NCI-H524 treated with DMSO at 0.1 percent for 48 hours (cell line): ENCODE data around the gene TNS3.
"Not testable (repeated sequence)": the region's sequence is repeated elsewhere in the genome, so short reads cannot be mapped to it uniquely, and the experiment has no call there.

Source experiments
- DNase-seq: peaks from one replicate; lab custom pipeline; 2025; lab: John Stamatoyannopoulos, UW

Gene TNS3

DNA sequence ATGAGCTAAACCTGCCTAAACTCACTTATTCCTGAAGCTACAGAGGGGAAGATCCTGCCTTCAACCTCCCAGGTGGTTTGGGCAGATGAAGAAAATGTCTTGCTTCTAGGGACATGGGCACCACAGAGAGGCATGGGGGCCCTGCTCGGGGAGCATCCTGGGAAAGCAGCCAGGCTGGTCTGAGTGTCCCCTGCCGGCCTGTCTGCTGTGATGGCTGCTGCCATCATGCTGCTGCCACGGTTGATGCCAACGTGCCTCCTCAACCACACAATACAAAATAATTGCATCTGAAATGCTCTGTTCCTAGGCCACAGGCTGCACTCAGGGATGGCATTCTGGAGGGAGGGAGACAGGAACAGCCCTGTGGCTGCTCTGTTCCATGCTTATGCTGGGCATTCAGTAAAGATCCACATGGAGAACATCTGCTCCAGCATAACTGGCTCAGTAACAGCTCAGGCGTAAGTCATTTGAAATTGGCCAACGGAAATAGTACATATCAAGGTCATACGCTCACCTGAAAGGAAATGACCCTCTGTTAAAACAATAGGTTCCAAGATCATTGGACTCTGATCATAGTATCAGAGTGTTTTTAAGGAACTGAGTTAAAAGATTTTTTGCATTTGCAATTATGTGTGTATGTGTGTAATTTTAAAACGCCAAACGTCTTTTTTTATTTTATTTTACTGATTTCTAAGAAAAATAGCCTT, 299.0 kb downstream of the TNS3 start:
- no peak for DNase-seq

DNA sequence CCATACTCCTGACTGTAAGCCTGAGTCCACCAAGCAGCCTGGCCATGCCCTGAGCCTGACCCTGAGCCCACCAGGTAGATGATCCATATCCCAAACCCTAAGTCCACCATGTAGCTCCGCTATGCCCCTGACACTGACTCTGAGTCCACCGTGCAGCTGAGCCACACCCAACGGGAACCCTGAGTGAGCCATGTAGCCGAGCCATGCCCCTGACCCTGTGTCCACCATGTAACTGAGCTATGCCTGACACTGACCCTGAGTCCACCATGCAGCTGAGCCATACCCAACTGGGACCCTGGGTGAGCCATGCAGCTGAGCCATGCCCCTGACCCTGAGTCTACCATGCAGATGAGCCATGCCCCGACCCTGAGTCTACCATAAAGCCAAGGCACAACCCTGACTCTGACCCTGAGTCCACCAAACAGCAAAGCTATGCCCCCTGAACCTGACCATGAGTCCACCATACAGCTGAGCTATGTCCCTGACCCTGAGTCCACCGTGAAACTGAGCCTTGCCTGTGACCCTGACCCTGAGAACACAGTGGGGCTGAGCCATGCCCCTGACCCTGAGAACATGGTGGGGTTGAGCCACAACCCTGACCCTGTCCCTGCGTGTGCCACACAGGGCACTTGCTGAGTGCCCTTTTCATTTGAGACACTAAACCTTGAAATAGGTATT, 299.8 kb downstream of the TNS3 start:
- no peak for DNase-seq

DNA sequence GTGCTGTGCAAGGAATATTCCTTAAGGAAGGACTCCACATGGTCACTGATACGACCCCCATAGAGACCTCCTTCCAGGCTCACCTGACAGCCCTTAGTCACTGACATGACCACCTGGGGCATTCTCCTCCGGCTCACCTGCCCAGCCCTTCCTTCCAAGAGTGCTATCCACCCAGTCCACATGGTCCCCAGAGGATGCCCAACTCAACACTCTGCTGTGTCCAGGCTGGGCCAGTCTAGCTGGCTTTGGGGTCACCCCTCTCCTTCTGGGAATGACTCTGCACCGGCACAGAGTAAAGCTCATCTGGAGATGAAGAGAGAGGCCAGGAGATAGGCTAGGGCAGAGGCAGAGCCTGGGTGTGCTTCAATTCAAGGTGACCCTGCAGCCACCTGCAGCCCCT, 300.8 kb downstream of the TNS3 start:
- DNase-seq: no peak

DNA sequence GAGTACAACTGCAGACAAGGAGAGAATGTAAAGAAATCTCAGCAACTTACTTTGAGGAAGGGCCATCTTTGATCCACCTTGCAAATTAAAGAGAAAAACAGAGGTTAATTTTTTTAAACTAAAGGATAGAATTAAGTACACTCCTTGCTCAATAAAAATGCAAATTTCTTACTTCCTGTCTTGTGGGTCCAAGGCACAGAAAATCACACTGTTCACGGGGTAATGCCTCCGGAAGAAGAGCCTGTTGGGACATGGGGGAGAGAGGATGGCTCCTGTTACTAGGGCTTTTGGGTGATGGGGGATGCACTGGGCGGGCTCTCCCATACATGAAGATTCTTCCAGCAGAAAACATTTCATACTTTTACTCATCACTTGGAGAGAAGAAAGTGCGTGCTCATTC, 301.8 kb downstream of the TNS3 start:
- no peak for DNase-seq

DNA sequence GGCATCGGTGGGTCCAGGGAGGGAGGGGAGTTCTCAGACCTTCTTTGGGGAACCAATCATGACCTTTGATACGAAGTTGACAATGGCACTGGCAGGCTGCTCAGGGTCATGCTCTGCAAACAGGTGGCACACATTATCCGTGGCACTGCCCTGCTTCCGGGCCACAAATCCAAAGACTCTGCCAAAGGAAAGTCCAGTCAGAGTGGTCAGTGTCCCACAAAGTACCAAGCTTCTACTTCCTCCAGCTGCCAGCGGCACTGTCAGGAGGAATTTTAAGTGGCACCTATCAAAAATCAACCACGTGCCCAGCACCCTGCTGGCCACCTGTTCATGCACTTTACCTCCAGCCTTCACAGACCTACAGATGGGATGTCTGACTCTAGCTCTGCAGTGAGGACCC, 303.9 kb downstream of the TNS3 start:
- DNase-seq: no peak

DNA sequence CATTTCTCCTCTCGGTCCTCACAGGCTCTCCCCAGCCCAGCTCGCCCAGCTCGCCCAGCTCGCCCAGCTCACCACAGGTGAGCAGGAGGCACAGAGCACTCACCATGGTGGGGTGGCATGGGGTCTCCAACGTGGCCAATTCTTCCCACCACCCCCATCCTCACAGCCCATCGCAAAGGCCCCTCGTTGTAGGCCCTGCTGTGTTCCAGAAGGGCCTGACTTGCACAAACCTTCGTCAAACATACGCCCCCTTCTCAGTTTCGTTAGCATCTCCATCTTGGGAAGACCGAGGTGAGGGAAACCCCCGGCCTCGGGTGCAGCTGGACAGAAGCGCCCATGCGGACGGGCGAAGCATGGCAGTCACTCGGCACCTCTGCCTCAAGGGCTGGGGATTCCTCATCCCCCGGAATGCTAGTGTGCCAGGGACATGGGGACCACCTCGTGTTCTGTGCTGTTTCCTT, 304.6 kb downstream of the TNS3 start:
- no peak for DNase-seq

DNA sequence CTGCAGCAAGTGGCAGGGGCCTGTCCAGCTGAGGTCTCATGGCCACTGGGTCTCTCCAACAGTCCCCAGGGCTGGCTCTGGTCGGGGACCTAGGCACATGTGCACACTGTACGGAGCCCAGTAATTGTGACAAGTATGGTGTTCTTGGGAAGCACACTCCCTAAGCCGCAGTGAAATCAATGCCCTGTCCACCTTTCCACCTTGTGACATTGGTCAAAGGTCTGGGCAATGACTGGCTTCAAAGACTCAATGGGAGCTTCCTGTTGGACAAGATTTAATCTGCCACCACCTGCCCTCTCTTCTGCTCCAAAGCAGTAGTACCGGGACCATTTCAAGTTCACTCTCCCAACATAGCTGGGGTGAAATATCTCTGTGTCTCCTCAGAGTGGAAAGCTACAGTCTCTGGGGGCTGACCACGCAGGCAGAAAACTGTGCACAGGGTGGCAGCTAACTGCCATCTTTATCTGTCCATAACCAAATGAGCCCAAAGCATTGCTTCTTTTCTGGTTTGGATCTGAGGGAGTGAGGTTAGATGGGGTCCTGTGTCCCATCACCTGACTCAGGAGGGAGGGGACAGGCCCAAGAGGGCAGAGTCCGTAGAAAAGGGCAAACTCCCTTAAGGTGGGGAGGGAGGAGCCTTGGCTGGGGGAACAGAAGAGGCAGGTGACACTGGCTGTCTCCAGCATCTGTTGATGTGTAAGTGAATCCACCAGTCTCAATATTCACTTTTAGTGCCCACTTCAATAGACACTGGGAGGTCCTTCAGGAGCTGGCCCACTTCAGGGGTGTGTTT, 307.7 kb downstream of the TNS3 start:
- no peak for DNase-seq

DNA sequence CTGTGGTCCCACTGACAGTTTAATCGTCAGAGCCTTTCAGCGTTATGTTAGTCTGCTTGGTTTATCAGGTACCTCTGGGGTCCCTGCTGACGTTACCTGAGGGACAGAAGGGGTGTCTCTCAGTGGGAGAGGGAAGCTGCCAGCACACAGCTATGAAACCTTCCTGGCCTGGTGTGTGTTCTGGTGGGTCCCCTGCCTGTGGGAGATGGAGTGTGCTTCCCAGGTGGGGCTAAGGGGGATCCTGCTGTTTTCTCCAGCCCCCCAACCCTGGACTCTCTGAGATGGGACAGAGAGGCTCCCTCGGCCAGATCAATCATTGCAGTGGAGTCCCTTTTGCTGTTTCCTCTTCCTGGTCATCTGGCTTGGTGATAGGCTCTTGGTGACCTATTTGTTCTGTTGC, 308.8 kb downstream of the TNS3 start:
- DNase-seq: no peak

DNA sequence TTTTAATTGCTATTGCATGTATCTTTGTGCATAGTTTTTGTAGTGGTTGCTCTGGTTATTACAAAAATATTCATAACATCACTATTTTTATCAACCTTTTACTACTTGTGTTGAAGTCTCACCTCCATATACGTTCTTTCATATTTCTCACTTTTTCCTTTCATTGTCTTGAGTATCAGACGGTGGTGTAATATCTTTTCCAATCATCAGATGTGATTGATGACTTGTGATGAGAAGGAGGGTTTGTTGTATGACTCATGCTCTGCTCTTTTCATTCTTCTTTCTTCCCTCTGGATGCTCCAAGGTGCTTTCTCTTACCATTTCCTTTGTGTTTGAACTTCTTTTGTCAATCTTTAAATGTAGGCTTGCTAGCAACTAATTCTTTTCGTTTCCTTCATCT, 310.2 kb downstream of the TNS3 start:
- DNase-seq: no peak

DNA sequence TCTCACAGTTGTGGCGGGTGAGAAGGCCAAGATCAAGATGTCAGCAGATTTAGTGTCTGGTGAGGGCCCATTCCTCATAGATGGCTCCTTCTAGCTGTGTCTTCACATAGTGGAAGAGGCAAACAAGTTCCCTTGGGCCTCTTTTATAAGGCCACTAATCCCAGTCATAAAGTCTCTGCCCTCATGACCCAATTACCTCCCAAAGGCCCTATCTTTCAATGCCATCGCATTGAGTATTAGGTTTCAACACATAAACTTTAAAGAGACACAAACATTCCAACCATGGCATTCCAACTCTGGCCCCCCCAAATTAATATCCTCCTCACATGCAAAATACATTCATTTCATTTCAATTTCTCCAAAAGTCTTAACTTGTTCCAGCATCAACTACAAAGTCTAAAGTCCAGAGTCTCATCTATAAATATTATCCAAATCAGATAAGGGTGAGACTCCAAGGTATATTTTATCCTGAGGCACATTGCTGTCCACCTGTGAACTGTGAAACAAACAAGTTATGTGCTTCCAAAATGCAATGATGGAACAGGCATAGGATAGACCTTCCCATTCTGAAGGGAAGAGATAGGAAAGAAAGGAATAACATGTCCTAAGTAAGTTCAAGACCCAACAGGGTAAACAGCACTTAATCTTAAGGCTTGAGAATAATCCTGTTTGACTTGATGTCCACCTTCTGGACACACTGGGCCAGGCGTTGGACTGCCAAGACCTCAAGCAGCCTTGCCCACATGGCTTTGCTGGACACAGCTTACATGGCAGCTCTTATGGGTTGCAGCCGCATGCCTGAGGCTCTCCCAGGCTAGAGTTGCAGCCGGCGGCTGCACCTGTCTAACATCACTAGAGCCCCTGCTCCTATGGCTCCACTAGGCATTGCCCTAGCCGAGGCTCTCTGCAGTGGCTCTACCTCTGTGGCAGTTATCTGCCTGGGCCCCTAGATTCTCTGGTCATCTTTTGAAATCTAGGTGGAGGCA, 312.8 kb downstream of the TNS3 start:
- DNase-seq: no peak

DNA sequence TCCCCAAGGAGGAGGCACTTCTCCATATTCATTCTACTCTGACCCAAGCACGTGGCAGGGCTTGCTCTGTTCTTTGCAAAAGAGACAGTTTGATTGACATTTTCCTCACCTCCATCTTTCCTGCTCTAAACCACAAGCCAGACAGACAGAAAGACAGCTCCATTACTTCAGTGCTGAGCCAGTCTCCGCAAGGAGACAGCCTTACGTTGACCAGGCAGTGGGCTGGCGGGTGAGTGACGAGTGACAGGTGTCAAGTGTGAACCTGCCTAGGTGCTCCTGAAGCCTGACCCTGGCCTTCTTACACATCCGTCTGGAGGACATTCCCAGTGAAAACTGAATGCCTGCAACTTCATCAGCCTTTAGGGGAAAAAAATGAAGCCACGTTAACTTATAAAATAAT, 314.6 kb downstream of the TNS3 start:
- DNase-seq: no peak

DNA sequence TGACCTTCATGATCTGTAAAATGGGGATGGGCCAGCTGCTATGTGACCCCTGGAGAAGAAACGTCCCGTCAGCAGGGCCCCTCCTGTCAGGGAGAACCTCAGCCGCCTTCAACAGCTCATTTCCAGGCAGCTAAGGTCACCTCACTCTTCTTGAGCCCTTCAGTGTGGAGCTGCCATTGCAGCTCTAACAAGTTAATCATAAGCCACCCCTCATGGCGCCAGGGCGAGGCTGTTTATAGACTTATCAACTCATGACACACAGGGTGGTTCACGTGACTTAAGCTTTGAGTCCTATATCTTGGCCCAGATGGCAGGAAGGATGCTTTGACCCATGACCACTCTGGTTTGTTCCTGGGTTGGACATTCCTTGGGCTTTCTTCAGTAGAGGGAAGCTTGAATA, 315.1 kb downstream of the TNS3 start:
- DNase-seq: no peak

DNA sequence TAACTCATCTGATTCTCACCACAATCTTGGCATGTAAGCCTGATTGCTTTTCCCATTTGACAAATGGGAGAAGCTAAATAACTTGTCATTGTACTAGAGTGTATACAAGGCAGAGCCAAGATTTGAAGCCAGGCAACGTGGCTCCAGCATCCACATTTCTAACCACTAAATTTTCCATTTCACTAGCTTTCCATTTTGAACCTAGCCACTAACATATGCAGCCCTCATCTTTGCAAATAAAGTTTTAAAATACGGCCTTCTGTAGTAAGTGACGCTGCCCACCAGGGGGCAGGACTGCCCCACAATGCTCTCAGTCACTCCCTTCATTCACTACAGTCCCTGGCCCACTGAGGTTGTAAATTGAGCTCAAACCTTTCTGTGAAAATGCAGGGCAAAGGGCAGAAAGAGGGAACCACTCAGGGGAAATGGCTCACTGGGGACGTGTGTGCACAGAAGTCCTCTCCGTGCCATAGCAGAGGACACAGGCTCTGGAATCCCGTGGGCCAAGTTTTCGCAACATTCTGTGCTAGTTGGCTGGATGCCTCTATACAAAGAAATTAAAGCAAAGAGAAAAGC, 315.7 kb downstream of the TNS3 start:
- no peak for DNase-seq

DNA sequence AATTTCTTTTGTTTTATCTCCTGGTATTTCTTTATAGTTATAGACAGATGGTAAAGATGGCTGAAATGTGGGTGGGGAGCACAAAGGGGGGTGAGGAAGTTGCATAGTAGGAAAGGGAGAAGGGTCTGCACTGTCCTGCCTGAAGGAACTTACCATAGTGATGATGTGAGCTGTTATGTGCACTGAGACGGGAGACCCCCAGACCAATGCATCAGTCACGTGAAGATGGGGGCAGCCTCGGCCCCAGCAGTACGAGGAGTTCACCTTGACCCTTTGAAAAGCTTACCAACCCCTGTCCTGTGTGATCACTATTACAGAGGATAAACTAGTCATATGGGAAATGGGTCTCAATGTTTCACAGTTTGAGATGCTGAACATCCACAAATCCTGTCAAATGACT, 316.3 kb downstream of the TNS3 start:
- DNase-seq: no peak

DNA sequence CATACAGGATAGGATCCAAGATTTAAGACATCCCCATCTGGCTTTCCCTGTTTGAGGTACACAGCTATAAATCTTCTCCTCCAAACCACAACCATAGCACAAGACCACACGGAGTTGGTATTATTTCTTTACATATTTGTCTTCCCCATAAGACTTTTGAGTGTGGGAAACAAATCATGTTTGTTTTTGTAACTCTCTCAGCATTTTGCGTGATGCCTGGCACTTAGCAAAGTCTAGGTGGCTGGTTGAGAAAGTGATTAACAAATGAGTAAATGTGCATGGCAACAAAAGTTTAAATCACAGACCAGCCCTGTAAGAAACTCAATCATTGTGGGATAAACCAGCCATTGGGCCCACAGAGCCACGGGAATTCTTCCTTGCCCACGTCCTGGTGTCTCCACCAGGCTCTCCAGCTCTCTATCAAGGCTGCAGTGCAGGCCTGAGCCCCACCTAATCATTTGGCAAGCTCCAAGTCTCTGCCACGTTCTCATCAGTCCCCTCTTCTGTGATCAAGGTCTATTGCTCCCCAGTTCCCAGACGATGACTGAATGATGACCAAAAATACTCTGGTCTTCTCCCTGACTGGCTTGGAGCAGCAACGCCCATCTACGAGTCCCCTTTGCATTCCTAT, 317.8 kb downstream of the TNS3 start:
- DNase-seq: no peak

DNA sequence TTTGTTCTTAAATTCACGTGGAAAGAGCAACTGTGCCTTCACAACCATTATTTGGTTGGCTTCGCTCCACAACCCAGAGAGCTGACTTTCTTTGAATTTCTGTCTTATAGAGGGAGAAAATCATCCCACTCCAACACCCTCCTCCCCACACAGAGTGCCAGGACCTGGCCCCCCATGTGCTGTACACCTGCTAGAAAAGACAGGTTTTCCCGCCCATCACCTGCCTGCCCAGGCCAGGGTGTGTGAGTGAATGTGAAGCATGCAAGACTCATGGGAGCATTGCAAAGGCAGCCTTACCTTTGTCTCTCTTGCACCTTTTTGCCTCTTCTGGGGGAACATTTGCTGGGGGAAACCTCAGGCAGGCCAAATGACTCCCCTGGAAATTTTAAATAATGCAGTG, 319.0 kb downstream of the TNS3 start:
- no peak for DNase-seq

DNA sequence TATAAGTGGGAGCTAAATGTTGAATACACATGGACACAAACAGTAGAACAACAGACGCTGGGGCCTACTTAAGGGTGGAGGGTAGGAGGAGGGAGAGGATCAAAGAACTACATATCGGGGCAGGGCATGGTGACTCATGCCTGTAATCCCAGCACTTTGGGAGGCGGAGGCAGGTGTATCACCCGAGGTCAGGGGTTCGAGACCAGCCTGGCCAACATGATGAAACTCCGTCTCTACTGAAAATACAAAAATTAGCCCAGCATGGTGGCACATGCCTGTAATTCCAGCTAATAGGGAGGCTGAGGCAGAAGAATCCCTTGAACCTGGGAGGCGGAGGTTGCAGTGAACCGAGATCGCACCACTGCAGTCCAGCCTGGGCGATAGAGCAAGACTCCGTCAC, 319.8 kb downstream of the TNS3 start:
- DNase-seq: not testable (repeated sequence)

DNA sequence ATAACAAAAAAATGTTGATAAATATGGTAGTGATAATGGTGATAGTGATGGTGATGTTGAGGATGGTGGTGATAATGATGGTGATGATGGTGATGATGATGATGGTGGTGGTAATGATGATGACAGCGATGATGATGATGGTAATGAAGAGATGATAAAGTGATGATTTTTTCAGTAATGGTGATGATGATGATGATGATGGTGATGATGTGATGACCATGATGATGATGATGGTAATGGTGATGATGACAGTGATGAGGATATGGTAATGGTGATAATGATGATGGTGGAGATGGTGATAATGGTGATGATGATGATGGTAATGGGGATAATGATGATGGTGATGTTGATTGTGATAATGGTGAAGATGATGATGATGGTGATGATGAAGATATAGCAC, 321.6 kb downstream of the TNS3 start:
- DNase-seq: no peak

DNA sequence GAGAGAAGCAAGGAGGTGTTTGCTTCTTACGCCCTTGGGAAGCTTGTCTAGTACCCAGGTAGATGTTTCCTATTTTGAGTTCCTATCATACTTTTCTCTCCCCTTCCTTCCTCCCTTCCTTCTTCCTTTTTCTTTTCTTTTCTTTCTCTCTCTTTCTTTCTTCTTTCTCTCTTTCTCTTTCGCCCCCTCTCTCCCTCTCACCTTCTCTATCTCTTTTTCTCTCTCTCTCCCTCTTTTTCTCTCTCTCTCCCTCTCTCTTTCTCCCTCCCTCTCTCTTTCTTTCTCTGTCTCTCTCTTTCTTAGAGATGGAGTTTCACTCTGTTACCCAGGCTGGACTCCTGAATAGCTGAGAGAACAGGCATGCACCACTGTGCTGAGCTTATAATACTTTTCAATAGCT, 322.2 kb downstream of the TNS3 start:
- no peak for DNase-seq

DNA sequence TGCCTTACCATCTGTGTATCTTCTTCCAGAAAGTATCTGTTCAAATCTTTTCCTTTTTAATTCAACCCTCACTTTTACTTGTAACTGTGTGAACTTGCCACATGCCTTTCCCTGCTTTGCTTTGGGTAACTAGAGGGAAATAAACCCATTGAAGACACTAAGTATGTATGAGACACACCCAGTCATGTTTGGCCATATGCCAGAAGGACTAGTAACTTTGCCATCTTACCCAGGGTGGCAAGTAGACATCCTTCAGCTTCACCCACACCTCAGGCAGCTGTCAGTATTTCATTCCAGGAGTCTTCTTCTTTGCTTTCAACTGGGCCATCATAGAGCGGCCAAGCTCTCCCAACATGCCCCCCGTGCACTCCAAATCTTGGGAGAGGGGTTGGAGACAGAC, 323.1 kb downstream of the TNS3 start:
- DNase-seq: no peak

DNA sequence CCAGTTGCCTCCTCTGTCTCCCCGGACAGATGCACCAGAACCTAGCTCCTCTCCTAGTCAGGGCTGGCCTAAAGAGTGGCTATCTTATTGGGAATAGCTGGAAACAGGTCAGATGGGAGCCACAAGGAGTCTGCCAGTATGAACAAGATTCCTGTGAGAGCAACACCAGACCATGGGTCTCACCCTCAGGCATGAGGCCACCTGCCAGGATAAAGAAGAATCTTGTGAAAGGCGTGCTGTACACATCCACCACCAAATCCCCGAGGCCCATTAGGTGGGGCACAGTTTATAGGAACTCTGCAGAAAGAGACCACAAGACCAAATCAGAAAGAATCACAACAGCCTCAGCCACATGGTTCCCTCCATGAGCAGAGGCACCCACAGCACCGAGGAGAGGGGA, 325.9 kb downstream of the TNS3 start:
- no peak for DNase-seq
